Activated T-cell treated with anti-CD3 and anti-CD28 coated beads for 1 hour (primary cell): ENCODE data around the gene TMC2.

Source experiments
- DNase-seq: peaks from one replicate; pipeline ENCODE4 v3.0.0-alpha.2; 2020; ENCODE audit warnings: low read depth

TMC2 gene

DNA sequence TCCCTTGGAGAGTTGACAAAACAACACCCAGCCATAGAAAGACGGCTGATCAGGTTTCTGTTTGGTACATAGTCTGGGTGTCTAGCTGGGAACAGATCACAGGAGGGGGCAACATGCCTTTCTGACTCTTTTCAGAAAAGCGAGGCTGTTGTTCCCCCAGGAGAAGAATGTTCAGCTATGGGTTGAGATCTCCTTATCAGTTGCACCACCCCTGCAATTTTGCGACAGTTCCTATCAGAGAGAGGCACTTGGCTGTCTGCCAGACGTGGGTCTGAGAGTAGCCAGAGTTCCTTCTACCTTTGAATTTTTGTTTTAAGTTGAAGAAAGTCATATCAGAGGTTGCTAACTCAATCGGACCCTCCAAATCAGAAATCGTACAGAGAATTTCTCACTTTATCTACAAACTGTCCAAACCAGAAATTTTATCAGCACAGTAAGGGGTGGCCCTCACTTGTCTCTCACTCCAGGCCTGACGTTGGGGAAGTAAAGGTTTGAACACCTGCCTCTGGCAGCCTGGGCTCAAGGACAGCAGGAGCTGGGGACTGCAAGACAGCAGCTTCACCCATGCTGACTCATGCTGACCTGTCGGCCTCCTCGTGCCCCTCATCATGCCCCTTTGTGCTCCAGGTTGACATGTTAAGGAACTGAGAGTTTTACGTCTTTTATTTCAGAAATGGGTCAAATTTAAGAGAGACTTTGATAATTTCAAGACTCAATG, 42.3 kb downstream of the TMC2 start:
- no peak for DNase-seq

DNA sequence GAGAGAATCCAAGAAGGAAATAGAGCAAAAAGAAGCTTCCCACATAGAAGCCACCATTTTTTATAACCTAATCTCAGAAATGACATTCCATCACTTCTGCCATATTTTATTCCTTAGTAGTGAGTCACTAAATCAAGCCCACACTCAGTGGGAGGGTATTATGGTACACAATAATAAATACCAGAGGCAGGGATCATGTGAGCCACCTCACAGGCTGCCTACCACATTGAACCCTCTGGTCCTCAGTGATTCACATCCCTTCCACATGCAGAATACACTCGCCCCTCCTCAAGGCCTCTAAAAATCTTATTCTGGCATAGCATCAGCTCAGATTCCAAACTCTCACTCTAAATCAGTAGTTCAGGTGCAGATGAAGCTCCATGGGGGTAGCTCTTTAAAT, 49.4 kb downstream of the TMC2 start:
- no peak for DNase-seq

DNA sequence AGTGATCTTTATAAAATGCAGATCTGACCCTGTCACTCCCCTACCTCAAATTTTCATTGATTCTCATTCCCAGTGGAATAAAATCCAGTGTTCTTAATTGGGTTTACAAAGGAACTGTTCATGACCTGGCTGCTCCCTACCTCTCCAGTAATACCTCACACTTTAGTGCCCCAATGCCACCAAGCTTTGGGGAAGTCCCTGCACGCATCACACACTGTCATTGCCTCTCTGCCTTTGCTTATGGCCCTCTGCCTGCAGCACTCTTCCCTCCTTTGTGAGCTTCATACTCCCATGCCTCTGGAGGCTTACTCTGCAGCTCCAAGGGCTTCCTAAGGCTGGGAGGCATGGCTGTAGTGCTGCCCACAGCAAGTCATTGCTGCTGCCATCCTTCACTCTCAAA, 57.4 kb downstream of the TMC2 start:
- DNase-seq = no peak

DNA sequence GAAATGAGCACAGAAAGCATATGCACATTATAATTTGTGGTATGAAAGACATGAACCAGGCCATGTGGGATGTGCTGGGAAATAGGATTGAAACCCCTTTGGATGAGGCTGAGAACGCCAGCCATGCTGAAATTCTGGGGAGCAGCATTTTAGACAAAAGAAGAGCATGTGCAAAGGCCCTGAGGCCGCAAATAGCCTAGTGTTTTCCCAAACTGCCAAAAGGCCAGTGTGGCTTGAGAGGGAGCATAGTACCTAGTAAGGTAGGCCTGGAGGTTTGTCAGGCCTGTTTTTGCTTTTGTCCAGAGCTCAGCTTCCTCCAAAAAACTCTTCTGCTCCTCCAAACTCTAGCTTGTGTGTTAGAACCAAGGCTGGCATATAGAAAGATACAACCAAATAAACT, 58.7 kb downstream of the TMC2 start:
- no peak for DNase-seq

DNA sequence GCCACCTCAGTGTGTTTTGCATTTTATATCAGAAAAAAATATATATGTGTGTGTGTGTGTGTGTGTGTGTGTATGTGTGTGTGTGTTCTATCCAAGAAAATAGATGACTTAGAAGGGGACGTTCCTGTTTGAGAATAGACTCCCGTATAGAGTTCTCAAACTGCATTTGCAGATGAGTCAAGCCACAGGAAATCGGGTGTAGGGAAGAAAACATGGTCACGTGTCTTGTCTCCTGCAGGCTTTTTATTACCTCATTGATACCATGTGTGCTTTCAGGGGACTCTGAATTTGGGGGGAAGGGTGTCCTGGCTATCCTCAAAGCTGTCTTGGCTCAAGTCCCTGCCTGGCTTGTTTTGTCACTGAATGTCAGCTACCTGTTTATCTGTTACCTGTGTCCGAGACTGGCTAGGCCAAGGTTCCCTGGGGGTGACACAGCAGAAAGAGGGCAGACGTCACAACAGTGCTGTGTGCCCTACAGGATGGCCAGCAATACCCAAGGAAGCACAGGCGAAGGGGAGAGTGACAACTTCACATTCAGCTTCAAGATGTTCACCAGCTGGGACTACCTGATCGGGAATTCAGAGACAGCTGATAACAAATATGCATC, 60.4 kb downstream of the TMC2 start:
- no peak for DNase-seq

DNA sequence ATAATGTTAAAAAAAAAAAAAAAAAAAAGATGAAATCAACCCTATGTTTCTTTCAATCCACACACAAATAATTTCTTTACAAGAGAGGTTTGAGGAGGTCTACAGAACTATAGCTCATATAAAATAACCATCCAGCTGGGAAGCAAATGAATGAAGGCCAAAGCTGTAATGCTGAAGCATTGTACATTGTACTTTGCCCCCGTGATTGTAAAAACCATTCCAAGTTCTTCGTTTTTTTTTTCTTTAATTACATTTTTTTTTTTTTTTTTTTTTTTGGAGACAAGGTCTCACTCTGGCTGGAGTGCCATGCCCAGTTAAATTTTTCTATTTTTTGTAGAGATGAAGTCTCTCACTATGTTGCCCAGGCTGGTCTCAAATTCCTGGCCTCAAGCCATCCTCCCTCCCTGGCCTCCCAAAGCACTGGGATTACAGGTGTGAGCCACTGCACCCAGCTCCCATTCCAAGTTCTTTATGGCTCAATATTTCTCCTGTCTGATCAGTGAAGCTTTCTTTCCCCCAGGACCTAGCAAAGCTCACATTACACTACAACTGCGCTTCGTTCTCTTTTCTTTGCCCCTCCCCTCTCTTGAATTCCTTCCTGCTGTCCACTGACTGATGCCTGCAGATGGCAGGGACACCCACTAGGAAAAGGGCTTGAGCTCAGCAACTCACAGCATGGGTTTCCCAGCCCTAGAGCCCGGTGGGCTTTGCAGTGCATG, 63.1 kb downstream of the TMC2 start:
- no peak for DNase-seq

DNA sequence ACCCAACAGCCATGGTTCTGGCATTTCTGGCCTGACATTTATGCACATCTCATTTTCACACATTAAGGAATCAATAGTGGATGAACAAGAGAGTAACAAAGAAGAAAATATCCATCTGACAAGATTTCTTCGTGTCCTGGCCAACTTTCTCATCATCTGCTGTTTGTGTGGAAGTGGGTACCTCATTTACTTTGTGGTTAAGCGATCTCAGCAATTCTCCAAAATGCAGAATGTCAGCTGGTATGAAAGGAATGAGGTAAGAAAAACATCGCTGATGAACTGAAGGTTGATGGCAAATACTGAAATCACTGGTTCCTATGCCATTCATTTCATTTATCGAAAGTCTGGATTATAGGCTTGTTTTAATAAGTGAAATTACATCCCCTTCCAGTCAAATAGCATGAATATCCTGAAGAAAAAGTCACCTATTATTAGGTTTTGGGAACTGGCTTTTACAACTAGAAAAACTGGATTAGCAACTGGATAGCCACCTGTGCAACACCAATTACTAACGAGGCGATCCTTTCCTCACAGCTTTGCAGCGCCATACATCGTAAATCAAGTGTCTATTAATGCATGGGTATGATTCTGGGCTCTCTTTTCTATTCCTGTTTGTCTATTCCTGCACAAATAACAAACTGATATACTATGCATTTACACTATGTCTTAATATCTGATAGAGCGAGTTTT, 65.8 kb downstream of the TMC2 start:
- no peak for DNase-seq

DNA sequence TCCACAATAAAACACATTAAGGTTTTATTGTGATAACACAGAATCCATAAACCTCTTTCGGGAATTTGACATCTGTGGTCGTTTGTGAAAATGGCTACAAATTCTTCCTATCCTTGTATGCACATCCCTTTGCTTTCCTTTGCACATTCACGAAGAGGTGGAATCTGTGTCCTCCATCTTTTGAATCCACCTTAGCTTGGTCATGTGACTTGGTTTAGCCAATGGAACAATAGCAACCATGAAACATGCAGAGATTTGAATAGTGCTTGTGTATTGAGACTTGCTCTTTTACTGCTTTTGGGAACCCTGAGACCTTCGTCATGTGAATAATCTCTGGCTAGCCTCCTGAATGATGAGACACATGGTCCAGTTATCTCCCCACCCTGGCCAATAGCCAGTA, 66.4 kb downstream of the TMC2 start:
- DNase-seq = no peak

DNA sequence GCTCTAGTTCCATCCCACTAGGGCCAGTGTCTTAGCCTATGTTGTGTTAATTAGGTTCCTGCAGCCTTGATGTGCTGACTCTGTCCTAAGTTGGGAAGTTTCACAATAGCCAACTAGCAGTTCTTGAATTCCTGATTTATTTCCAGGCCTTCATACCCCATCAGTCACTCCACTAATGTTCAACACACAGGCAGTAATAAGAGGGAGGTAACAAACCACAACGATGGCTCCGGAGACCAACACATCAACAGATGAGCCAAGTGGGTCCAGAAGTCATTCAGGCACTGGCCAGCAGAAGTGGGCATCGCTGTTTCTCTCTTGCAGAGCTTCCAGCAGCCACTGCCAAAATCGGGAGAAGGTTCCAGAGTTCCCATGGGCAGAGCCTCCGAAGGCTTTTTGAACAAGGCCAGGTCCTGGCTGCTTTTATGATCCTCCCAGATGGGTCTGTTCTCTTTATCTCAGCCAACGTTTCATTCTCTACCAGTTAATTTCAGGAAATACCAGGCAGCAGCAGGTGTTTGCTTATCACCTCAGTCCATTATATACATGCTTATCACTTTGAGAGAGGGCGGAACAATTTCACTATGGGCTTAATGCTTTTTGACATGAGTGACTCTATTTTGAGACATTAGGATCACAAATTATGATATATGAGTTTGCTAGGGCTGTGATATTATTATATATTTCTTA, 67.6 kb downstream of the TMC2 start:
- no peak for DNase-seq

DNA sequence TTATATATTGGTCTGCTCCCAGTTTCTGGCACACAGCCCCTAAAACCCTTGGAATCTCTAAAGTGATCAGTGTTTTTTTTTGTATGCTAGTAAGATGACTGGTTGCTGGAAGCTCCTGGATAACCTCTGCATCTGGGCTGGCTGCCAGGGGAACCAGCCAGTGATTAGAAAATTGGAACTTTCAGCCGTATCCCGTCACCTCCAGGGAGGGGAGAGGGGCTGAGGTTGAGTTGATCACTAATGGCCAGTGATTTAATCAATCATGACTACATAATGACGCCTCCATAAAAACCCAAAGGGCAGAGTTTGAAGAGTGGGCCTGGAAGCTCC, 68.1 kb downstream of the TMC2 start:
- DNase-seq = no peak

DNA sequence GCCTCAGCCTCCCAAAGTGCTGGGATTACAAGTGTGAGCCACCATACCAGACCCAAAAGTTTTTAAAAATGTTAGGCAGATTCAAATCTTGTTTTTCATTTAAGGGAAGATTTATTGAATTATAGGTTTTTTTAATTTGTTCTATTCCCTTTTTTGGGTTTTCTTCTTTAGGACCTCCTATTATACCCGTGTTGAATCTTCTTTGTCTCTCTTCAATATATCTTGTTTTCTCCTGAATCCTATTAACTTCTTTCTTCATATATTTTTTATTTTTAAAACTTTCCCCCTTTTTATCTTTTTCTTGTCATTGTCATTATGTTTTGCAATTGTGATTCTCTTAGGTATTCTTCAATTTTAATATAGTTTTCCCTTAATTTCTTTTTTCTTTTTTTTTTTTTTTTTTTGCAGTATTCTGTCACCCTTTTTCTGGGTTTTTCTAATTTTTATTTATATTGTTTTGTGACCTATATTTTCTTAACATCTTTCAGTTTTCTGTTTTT, 70.2 kb downstream of the TMC2 start:
- DNase-seq = no peak

DNA sequence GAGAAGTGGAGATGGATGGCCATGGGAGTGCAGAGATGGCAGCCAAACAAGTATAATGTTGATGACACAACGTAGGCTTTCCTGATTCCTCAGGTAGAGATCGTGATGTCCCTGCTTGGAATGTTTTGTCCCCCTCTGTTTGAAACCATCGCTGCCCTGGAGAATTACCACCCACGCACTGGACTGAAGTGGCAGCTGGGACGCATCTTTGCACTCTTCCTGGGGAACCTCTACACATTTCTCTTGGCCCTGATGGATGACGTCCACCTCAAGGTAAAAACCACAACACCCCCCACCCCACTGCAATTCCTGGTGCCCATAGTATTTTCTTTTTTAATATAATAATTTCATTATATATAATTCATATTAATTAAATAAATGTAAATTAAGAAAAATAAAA, 74.0 kb downstream of the TMC2 start:
- DNase-seq = no peak

DNA sequence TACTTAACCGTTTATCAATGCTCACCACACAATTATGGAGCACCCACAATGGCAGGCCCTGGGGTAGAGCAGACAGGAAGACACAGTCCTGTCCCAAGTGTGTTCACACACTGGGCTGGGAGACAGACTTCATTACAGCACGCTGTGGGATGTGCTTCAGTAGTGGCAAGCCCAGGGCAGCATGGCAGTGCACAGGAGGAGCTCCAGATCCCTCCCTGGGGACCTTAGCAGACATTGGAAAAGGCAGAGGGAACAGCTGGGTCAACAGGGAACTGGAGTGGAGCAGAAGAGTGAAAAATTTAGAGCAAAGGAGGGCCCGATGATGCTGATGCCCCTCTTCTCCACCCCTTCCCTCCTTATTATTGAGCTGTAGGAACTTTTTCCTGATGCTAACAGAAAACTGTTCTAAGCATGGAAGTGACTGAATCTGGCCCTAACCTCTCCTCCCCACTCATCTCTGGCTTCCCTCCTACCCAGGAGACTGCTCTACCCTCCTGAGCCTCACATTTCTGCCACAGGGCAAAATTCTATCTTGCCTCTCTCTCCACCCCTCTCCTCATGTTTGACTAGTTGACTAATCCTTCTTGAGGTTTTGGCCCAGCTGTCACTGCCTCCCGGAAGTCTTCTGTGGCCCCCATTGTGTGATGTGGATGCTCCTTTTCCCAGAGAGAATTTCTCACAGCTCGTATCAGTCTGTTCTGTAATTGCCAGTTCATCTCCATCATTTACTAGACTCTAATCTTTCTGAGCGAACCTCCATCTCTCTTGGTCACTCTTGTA, 74.8 kb downstream of the TMC2 start:
- DNase-seq = no peak

DNA sequence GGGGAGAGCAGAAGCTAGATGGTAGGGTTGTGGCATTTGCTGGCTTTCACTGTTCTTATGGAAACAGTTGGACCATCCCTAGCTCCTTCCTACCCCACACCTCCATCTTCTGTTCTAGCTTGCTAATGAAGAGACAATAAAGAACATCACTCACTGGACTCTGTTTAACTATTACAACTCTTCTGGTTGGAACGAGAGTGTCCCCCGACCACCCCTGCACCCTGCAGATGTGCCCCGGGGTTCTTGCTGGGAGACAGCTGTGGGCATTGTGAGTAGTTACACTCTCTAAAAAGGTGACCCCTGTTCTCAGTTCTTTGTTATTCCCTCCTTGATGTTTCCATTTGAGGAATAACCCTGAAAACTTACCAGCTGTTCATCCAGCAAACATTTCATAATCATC, 75.7 kb downstream of the TMC2 start:
- no peak for DNase-seq

DNA sequence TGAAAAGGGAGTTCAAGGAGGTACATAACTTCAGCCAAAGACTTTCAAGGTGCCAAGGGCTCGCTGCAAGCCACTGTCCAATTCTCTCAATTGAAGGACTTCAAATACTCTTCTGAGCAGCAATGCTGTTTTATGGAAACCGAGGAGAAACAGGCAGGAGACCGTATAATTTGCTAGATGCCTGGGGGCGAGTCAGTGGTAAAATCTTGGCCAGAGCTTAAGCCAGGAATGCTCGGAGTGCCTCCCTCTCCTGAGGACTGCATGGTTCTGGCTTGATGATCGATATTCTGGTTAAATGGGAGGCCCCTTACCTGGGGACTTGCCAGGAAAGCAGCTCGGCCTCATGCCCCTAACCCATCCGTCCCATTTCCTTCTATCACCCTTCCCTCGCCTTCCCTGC, 80.3 kb downstream of the TMC2 start:
- DNase-seq = no peak

DNA sequence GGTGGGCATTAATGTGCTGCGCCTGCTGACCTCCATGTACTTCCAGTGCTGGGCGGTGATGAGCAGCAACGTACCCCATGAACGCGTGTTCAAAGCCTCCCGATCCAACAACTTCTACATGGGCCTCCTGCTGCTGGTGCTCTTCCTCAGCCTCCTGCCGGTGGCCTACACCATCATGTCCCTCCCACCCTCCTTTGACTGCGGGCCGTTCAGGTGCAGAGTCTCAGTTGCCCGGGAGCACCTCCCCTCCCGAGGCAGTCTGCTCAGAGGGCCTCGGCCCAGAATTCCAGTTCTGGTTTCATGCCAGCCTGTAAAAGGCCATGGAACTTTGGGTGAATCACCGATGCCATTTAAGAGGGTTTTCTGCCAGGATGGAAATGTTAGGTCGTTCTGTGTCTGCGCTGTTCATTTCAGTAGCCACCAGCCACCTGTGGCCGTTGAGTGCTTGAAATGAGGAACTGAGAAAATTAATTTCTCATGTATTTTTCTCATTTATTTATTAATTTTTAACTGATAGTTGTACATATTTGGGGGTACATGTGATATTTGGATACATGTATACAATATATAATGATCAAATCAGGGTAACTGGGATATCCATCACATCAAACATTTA, 80.8 kb downstream of the TMC2 start:
- DNase-seq = no peak

DNA sequence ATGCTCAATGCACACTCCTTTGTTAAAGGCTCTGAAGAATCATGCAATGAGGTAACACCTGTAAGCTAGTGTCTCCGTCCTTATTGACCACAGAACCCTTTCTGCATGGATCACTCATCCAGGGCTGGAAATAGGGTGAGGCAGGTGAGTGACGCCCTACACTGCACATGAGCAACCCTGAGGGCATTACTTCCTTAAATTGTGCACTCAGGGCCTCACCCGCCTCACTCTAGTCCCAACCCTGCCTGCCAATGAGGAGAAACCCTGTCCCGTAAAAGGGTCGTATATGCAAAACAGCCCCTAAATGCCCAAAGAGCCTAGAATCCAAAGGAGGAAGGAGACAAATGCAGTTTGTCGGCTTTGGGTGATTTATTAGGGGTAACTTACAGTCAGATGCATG, 82.4 kb downstream of the TMC2 start:
- DNase-seq = no peak

DNA sequence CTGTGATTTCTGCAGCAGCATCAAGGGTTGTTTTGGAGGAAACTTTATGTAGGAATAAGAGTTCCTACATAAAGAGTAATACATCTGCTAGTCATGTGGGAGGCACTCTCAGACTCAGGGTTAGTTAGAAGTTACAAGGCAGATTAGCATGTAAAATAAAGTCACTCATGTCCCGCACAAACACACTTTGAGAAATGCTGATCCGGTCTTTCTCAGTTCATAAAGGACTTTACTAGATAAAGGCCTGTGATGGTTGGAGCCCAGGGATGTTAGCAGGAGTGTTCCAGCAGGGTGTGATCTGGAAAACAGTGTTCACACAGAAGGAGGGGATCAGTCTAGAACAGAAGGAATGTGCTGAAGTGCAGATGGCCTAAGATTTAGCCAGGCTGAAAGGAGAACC, 83.0 kb downstream of the TMC2 start:
- DNase-seq = no peak

DNA sequence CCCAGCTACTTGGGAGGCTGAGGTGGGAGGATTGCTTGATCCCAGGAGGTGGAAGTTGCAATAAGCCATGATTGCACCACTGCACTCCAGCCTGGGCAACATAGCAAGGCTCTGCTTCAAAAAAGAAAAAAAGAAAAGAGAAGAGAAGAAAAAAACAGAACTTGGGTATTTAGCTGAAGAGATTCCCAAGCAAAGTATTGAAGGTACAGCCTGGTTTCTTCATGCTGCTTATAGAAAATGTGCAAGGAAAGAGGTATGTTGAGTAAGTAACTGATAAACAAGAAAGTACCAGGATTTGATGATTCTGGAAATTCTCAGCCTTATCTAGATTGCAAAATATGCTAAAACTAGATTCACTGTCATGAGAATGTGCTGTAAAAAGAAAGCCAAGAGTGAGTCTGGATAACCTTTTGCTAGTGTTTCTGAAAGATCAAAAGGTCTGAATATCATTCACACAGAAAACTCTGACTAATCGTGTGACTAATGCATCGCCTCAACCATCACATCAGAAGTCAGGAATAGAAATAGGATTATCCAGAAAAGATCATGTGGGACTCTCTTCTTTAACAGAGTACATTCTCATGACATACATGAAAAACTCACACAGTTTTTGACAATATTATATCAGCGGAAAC, 83.7 kb downstream of the TMC2 start:
- no peak for DNase-seq

DNA sequence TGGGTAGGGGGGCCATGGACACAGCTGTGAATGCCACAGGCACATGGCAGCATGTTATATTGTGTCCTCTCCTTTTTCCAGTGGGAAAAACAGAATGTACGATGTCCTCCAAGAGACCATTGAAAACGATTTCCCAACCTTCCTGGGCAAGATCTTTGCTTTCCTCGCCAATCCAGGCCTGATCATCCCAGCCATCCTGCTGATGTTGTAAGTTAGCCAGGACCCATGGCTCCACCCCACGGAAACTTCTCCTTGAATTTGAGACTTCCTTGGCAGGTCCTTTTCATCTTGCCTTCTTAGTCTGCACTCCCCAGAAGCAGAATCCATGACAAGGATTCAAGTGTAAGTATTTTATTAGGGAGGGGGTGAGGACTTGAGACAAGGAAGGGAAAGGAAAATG, 87.8 kb downstream of the TMC2 start:
- DNase-seq = no peak

DNA sequence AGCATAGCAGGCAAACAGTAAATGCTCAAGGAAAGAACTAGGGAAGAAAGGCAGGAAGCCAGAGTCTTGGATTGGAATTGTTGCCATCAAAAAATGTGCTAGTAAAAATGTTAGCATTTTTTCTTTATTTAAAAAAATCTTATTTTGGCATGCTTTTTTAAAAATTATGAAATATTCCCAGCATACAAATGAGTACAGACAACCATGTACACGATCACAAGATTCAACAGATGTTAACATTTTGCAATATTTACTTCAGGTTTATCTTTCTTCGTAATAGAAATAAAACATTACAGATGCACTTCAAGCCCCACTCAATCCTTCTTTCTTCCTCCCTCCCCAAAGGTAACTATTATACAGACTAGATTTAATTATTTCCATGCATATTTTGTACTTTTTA, 88.7 kb downstream of the TMC2 start:
- DNase-seq = no peak
